ENCODE measurements around the gene HDX. TPM values are rescaled to one million over a fixed set of nuclear protein-coding genes. Genes with fewer than 3 reads are reported as not detected.

Gene HDX
- total and polyA plus RNA-seq, 9 of the 15 experiments (the other 6 are each of a cell fraction or from before 2014, with no cell fraction given): not detected

- no peak for TF ChIP-seq BCLAF1 (IDR thresholded peaks at IDR 0.05; ENCODE audit: borderline replicate concordance in 1 of 2, control insufficient read depth in 1 of 2, low read depth in 2 of 2, low read length in 1 of 2)
- TF ChIP-seq HMG20B (CRISPR knock-in tag; IDR thresholded peaks at IDR 0.05): no peak
- TF ChIP-seq ARHGAP35 (IDR thresholded peaks at IDR 0.05; ENCODE audit: partially characterized antibody): no peak
- TF ChIP-seq HNRNPH1 (optimal IDR thresholded peaks at IDR 0.05; ENCODE audit: low read depth, low read length): no peak
- no peak for TF ChIP-seq ZBTB17 (CRISPR knock-in tag; IDR thresholded peaks at IDR 0.05)
- TF ChIP-seq, protein P1, sequence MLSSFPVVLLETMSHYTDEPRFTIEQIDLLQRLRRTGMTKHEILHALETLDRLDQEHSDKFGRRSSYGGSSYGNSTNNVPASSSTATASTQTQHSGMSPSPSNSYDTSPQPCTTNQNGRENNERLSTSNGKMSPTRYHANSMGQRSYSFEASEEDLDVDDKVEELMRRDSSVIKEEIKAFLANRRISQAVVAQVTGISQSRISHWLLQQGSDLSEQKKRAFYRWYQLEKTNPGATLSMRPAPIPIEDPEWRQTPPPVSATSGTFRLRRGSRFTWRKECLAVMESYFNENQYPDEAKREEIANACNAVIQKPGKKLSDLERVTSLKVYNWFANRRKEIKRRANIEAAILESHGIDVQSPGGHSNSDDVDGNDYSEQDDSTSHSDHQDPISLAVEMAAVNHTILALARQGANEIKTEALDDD (IDR thresholded peaks at IDR 0.05): no peak
- no peak for TF ChIP-seq ZNF444 (CRISPR knock-in tag; IDR thresholded peaks at IDR 0.05)
- no peak for TF ChIP-seq ZNF780A (CRISPR knock-in tag; IDR thresholded peaks at IDR 0.05)
- no peak for TF ChIP-seq POLR2G (IDR thresholded peaks at IDR 0.05; ENCODE audit: low read depth, low read length)
- TF ChIP-seq ZNF23 (CRISPR knock-in tag; IDR thresholded peaks at IDR 0.05): no peak
- TF ChIP-seq, protein P2, sequence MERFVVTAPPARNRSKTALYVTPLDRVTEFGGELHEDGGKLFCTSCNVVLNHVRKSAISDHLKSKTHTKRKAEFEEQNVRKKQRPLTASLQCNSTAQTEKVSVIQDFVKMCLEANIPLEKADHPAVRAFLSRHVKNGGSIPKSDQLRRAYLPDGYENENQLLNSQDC (CRISPR knock-in tag; IDR thresholded peaks at IDR 0.05): no peak
- TF ChIP-seq ZNF696 (CRISPR knock-in tag; conservative IDR thresholded peaks at IDR 0.05): no peak
- TF ChIP-seq, protein P3, sequence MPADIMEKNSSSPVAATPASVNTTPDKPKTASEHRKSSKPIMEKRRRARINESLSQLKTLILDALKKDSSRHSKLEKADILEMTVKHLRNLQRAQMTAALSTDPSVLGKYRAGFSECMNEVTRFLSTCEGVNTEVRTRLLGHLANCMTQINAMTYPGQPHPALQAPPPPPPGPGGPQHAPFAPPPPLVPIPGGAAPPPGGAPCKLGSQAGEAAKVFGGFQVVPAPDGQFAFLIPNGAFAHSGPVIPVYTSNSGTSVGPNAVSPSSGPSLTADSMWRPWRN (IDR thresholded peaks at IDR 0.05; ENCODE audit: low read depth): no peak
- no peak for TF ChIP-seq ATF1 (CRISPR knock-in tag; IDR thresholded peaks at IDR 0.05)
- no peak for TF ChIP-seq ATF1 (tag; IDR thresholded peaks at IDR 0.05)
Measured at GRCh38 chrX:84320614-84321013, 181.6 kb downstream of the HDX start (continued).

Data from K562 (cell line).